Iris pigment epithelial cell (primary cell): ENCODE results near the gene NAGS.
"Not testable (repeated sequence)": the region's sequence is repeated elsewhere in the genome, so short reads cannot be mapped to it uniquely, and the experiment has no call there.

Source experiments
- DNase-seq: peaks from one replicate; pipeline ENCODE4 v3.0.0-alpha.2; 2011; ENCODE audit warnings: low read depth

The NAGS gene, protein sequence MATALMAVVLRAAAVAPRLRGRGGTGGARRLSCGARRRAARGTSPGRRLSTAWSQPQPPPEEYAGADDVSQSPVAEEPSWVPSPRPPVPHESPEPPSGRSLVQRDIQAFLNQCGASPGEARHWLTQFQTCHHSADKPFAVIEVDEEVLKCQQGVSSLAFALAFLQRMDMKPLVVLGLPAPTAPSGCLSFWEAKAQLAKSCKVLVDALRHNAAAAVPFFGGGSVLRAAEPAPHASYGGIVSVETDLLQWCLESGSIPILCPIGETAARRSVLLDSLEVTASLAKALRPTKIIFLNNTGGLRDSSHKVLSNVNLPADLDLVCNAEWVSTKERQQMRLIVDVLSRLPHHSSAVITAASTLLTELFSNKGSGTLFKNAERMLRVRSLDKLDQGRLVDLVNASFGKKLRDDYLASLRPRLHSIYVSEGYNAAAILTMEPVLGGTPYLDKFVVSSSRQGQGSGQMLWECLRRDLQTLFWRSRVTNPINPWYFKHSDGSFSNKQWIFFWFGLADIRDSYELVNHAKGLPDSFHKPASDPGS

DNA sequence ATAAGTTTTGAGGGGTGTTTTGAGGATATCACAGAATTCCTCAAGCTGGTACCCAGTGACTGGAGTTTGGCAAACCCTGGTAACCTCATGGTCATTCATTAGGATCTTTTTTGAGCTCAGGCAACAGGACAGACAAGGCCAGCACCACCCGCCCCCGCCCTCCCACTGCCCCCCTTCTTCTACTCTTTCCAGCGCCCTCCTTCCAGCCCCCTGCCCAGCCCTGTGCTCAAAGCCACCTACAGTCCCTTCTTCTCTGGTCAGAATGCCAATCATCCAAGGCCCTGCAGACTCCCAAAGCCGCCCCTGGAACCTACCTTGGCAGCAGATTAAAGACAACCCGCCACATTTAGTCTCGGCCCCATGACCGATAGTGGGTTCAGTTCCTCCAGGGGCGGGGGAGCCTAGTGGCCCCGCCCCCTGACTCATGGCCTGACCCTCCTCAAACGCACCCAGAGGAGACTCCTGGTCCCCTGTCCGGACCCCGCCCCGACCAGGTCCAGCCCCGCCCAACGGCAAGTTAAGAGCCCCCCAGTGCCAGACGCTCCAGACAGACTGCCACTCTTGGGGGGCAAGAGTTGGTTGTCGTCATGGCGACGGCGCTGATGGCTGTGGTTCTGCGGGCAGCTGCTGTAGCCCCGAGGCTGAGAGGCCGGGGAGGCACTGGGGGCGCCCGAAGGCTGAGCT, at the start of gene NAGS:
NAGS (plus strand) TSS at position 546 of the 684 bp plus-strand sequence; CDS start at position 588, 42 bp downstream.
- peak; percentile 34 for DNase-seq

DNA sequence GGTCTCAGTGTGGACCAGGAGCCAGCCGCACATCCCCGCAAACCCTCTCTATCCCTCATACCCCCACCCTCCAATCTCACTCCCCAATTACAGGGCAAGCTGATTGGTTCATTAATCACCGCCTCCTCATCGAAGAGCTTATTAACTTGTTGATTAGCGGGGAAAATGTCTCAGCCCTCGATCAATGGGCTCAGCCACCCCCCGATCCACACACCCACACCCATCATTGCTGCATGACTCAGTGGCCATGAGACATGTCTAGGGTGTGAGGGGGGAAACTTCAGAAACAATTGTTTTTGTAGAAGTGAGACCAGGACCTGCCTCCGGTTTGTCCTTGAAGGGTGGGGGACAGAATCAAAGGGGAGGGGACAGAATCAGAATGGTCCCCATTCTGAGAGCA, 48.2 kb upstream of the NAGS start:
- DNase-seq, result no peak

DNA sequence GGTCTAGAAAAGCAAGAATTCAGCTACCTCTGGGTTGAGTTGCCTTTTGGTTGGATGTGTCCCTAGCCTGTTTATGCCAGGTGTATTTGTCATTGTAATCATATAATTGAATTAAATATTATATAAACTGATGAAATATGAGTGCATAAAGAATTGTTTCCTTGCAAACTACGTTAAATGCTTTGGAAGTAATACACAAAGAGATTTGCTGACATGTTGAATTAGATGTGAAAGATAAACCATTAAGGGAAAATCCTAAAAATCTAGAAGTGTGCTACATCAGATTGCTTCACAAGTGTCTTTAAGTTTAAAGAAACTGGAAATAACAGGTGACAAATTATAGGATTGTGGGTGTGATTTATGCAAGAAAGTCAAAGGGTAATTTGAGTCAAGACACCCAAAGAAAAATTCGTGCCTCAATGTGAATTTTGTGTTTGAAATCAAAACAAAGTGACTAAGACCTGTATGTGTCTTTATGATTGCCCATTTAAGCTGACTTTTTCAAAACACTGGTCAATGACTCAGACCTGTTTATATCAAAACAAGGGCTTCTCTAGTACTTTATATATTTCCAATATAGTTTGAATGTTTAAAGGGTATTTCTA, 45.6 kb upstream of the NAGS start:
- DNase-seq, result peak; percentile 63

DNA sequence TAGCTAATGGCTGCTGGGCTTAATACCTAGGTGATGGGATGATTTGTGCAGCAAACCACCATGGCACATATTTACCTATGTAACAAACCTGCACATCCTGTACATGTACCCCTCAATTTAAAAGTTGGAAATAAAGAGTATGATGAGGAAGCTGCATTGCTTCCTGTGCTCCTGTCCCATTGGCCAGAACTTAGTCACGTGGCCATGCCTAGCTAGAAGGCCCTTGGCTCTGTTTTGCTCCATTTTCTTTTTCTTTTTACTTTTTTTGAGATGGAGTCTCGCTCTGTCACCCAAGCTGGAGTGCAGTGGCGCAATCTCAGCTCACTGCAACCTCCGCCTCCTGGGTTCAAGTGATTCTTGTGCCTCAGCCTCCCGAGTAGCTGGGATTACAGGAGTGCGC, 43.1 kb upstream of the NAGS start:
- not testable (repeated sequence) for DNase-seq

DNA sequence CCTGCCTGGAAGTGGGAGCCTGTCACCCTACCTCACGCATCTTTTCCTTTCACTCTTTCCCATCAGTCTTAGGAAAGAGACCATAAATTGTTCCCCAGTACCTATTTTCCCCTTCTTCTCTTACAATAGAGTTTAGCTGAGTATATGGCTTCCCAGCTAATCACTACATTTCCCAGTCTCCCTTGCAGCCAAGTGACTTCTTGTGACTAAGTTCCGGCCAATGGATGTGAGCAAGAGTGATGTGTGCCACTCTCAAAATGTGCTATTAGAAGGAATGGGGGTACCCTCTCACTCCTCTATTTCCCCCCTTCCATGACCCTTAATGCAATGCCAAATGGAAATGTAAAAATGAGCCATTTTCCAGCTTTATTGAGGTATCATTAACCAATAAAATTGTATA, 42.5 kb upstream of the NAGS start:
- no peak for DNase-seq

DNA sequence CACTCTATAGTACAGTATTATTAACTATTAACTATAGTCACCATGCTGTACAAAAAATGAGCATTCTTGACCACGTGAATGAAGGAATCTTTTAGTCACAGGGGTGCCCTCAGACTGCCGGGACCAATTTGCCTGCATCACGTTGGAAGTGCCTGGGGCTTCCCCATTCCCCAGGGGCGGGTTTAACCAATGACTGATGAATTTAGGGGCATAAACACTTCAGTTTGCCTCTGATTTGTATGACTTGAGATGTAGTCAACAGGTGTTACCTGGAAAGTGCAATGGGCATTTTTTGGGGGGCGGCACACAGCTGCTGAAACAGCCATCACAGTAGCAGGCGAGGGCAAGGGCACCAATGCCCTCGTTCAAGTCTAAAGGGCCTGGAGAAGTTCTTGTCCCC, 41.9 kb upstream of the NAGS start:
- no peak for DNase-seq

DNA sequence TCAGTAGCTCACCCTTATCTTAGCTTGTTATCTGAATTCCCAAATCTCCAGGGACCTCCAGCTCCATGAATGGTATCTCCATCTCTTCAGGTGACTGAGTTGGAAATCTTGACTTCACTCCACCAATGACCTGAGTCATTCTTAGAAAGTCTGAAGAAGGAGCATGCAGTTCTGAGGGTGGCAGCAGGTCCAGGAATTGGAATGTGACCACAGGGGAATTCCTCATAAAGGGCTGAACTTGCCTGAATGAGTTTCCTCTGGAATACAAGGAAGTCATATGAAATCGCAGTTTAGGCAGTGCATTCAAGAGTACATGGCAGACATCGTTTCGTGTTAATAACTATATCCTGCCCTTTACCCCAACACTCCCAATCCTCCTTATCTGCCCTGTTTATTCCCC, 38.1 kb upstream of the NAGS start:
- DNase-seq, result no peak

DNA sequence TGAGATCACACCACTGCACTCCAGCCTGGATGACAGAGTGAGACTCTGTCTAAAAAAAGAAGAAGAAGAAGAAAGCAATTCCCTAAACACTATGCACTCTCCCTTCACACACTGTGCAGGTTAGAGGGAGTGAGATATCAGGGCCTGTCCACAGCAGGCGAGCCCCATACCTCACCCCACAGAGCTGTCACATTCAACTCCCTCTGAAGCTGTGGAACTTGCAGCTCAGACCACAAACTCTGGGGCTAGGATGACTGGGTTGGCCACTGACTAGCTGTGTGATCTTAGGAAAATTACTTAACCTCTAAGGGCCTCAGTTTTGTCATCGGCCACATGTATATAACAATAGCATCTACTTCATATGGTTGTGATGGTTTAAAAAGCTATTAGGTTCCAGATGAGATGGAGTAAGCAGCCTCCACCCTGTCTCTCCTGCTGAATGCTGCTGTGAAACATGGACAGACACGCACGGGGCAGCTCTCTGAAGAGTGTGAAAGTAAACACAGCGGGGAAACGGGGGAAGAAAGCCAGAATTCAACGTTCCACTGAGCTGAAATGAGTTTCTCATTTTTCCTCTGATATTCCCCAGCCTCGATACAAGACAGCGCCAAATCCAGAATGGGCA, 37.1 kb upstream of the NAGS start:
- DNase-seq, result no peak

DNA sequence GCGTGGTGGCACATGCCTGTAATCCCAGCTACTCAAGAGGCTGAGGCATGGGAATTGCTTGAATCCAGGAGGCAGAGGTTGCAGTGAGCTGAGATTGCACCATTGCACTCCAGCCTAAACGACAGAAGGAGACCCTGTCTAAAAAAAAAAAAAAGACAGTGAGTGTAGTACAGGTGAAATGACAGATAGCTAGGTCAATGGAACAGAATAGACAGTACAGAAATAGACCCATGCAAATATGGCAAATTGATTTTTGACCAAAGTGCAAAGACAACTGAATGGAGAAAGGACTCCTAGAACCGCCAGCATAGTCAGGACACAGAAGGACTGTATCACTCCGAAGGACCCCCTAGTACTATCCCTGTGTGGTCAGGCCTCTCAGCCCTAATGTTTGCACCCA, 34.1 kb upstream of the NAGS start:
- no peak for DNase-seq

DNA sequence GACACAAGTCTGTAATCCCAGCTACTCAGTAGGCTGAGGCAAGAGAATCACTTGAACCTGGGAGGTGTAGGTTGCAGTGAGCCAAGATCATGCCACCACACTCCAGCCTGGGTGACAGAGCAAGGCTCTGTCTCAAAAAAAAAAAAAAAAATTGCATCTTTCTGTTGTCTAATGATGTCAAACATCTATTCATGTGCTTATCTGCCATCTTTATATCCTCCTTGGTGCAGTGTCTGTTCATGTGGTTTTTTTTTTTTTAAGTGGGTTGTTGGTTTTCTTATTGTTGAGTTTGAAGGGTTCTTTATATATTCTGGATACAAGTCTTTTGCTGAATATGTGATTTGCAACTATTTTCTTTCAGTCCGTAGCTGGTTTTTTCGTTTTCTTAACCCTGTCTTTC, 33.0 kb upstream of the NAGS start:
- not testable (repeated sequence) for DNase-seq

DNA sequence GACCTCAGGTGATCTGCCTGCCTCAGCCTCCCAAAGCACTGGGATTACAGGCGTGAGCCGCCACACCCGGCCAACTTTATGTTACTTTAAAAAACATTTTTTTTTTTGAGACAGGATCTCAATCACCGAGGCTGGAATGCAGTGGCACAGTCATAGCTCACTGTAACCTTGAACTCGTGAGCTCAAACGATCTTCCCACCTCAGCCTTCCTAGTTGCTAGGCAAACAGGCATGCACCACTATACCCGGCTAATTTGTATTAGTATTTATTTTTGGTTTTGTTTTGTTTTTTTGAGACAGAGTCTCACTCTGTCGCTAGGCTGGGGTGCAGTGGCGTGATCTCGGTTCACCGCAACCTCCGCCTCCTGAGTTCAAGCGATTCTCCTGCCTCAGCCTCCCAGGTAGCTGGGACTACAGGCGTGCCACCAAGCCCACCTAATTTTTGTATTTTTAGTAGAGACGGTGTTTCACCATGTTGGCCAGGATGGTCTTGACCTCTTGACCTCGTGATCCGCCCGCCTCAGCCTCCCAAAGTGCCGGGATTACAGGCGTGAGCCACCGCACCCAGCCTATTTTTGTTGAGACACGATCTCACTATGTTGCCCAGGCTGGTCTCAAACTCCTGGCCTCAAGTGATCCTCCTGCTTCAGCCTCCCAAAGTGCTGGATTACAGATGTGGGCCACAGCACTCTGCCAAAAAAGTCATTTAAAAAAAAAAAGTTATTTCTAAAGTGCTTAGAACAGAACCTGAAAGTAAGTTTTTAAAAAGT, 31.8 kb upstream of the NAGS start:
- not testable (repeated sequence) for DNase-seq

DNA sequence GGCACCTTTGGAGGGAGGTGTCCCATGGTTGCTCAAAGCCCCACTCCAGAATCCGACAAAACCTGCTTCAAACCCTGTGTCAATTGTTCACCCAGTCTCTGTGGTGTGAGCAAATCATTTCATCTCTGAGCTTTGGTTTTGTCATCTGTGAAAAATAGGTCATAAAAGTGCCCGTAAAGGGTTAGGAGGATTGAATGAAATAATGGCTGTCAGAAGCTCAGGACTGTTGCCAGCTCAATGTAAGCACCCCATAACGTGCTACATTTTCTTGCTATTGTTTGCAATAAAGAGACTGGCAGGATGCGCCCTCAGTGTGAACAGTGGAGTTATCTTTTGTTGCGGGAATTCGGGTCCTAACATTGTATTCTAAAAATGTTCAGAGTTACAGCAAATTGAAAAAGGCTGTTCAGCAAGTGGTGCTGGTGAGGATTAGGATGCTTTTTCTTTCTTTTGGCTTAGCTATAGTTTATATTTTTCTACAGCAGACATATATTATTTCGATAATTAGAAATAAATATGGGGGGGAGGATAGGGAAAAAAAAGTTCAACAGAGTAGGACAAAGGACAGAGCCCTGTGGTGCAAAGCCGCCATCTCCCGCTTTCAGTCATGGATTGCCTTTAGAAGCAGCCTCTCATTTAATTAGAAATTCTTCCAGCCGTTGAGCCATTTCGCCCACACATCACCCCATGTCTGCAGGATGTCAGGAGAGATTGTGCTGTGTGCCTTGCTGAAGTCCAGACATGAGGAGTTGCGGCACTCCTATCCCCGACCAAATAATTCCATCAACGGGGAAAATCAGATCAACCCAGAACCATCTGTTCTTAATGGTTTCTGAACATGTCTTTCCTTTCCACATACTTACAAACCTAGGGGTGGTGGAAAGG, 29.8 kb upstream of the NAGS start:
- DNase-seq, result no peak

DNA sequence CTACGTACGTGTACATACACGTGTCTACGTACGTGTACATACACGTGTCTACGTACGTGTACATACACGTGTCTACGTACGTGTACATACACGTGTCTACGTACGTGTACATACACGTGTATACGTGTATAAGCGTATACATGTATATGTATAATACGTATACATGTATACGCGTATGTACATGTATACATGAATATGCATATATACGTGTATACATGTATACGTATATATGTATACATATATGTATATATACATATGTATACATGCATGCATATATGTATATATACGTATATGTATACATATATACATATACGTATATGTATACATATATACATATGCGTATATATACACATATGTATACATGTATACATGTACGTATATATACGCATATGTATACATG, 28.5 kb upstream of the NAGS start:
- no peak for DNase-seq

DNA sequence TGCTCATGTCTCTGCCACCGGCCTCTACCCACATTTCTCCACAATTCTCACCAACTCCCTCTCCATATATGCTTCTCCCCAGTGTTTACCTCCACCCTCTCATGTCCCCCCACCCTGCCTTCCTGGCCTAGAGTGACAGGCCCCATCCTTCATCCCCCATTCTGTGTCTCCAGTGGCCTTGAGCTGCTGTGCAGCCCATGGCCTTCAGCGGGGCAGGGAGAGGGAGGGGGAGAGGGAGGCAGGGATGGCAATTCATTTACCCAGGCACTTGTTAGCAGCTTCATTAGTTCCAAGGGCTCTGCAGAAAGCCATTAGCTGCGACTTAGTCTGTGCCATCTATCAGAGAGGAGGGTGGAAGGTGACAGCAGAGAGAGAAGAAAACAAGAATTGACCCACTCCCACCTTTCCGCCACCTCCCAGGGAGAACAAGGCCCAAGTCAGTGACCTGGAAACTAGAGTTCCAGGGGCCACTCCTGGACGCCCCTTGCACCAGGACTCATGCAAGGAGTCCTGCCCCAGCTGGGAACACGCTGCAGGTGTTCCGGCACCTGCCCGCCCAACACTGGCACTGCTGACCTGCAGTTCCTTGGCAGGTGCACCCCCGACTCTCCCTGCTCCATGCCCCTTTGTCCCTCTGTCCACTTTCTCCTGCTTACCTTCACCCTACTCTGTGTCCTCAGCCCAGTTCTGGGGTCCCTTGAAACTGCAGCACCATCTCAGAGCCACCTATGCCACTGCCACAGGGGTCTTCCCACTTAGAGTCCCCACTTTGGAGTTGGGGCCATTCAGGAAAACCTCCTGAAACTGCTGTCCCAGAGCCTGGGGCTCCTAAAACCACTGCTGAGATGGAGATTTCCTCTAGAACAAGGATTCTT, 27.2 kb upstream of the NAGS start:
- DNase-seq, result no peak

DNA sequence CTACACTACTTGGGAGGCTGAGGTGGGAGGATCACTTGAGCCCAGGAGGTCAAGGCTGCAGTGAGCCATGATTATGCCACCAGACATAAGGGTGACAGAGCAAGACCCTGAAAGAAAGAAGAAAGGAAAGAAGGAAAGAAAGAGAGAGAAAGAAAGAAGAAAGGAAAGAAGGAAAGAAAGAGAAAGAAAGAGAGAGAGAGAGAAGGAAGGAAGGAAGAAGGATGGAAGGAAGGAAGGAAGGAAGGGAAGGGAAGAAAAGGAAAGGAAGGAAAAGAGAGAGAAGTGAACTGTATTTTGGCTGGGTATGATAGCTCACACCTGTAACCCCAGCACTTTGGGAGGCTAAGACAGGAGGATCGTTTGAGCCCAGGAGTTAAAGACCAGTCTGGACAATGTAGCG, 26.3 kb upstream of the NAGS start:
- DNase-seq, result no peak

DNA sequence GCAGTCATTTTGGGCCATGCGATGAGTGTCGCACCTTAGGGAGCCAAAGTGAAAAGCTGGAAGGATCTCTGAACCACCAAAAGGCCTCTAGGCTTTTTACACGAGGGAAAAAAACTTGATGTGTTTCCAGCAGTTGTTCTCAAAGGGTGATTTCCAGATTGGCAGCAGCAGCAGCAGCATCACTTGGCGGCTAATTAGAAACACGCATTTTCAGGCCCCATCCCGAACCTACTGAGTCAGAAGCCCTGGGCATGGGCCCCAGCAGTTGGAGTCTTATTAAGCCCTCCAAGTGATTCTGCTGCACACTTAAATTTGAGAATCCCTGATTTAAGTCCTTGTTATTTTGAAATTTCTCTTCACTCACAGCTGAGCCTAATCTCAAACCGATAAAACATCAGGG, 25.4 kb upstream of the NAGS start:
- no peak for DNase-seq

DNA sequence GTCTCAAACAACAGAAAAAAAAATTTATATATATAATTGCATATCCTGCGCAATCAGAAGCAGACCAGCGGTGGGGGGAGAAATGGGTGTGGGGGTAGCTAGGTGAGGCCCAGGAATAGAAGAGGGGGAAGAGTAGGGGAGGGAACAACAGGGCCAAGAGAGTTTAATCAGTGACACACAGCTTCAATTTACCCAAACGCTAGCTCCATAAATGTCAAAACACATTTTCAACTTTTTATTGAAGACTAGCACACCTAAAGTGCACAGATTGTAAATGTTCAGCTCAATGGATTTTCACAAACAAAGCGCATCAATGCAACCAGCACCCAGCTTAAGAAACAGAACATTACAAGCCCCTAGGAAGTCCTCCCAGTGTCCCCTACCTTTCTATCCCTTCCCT, 24.8 kb upstream of the NAGS start:
- DNase-seq, result no peak

DNA sequence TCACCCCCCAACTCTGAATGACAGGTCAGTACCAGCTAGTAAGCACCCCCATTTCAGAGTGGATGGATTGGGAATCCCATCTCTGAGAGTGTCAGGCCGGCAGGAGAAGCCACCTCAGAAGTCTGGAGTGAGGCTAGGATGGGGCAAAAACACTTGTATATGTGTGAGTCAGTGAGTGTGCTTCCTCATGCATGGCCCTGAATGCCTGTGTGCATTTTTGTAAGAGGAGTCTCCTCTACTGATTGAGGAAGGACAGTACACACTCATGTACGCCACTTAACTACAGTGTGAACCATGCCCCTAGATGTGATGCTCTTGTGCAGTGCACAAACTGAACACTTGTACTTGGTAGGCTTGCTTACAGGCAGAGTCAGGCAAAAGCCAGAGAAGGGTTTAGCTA, 22.3 kb upstream of the NAGS start:
- DNase-seq, result no peak

DNA sequence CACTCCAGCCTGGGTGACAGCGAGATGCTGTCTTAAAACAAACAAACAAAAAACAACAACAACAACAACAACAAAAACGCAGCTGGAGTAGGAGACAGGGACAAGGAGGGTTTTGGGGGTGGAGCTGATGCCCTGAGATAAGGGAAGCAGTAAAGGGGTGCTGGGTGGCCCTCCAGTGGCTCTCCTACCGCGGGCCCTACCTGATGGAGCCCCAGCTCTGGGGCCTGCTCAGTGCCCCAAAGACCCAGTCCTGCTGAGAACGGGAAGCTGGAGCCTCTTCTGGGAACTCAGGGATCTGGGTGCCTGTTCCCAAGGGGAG, 21.3 kb upstream of the NAGS start:
- no peak for DNase-seq
